Stimulated activated CD4-positive, alpha-beta T cell treated with anti-CD3 and anti-CD28 coated beads, Interleukin-15, amount 100 ng/mL, for 48 hours (primary cell): ENCODE data around the gene PSD2.

ENCODE experiments used
- DNase-seq, 2 donors: peaks; one replicate each; pipeline ENCODE4 v3.0.0-alpha.2; 2020; ENCODE audit warnings: low read depth in 2 of 2

The PSD2 gene

GRCh38 chr5:139763280-139763929 is 32.2 kb upstream of the PSD2 start:
- no peak for DNase-seq

- no peak for DNase-seq
Measured at GRCh38 chr5:139763930-139764791, 31.4 kb upstream of the PSD2 start.

GRCh38 chr5:139764886-139765408 is 30.7 kb upstream of the PSD2 start:
- DNase-seq: no peak

GRCh38 chr5:139765409-139766217 is 30.0 kb upstream of the PSD2 start:
- peak; percentile 58 to 70 for DNase-seq

GRCh38 chr5:139767960-139768359 is 27.6 kb upstream of the PSD2 start:
- no peak for DNase-seq

GRCh38 chr5:139768807-139769465 is 26.7 kb upstream of the PSD2 start:
- no peak for DNase-seq

- DNase-seq: no peak
Measured at GRCh38 chr5:139769477-139769876, 26.1 kb upstream of the PSD2 start.

- no peak for DNase-seq
Measured at GRCh38 chr5:139770722-139771121, 24.9 kb upstream of the PSD2 start.

GRCh38 chr5:139772089-139772791 is 23.4 kb upstream of the PSD2 start:
- no peak for DNase-seq

GRCh38 chr5:139772927-139773690 is 22.5 kb upstream of the PSD2 start:
- DNase-seq: no peak

GRCh38 chr5:139774980-139775661 is 20.5 kb upstream of the PSD2 start:
- DNase-seq: peak; percentile 59 to 77

GRCh38 chr5:139775872-139776271 is 19.7 kb upstream of the PSD2 start:
- DNase-seq: no peak

- DNase-seq: no peak
Measured at GRCh38 chr5:139776861-139777260, 18.7 kb upstream of the PSD2 start.

GRCh38 chr5:139783436-139783965 is 12.1 kb upstream of the PSD2 start:
- no peak for DNase-seq

- no peak for DNase-seq
Measured at GRCh38 chr5:139784488-139784887, 11.1 kb upstream of the PSD2 start.

- no peak for DNase-seq
Measured at GRCh38 chr5:139787257-139787567, 8.4 kb upstream of the PSD2 start.

- peak; percentile 69 to 82 for DNase-seq
Measured at GRCh38 chr5:139787568-139788293, 7.9 kb upstream of the PSD2 start.

GRCh38 chr5:139788294-139788910 is 7.2 kb upstream of the PSD2 start:
- DNase-seq: no peak
